Smooth muscle cell of the brain vasculature (primary cell): ENCODE results near the gene CYB5RL.
"Not testable (repeated sequence)": the region's sequence is repeated elsewhere in the genome, so short reads cannot be mapped to it uniquely, and the experiment has no call there.

Source experiments
- DNase-seq: peaks from one replicate; pipeline ENCODE4 v3.0.0-alpha.2; 2012; ENCODE audit warnings: low read depth, low spot score

Gene CYB5RL

DNA sequence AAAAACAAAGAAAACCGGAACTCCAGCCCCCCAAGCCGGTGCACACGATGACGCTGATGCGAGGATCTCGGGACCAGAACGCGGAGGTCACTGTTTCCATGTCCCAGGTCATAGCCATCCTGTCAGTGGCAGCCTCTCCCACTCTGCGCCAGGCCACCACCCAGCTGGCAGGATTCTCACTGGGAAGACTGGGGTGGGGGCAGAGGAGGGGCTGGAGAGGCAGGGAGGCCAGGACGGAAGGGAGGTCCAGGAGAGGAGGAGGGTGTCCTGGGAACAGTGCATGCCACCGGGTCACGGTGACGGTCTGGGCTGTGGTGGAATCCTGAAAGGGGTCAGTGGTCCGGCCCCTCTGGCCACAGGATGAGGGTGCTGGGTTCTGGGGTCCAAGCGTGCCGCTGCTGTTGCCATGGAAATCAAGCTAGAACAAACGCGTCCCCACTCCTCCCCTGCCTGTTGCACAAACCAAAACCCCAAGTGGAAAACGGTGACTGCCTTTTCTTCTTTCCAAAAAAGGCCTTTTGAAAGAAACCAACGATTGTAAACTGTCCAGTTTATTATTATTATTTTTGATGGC is 26.2 kb upstream of the CYB5RL start:
- no peak for DNase-seq

DNA sequence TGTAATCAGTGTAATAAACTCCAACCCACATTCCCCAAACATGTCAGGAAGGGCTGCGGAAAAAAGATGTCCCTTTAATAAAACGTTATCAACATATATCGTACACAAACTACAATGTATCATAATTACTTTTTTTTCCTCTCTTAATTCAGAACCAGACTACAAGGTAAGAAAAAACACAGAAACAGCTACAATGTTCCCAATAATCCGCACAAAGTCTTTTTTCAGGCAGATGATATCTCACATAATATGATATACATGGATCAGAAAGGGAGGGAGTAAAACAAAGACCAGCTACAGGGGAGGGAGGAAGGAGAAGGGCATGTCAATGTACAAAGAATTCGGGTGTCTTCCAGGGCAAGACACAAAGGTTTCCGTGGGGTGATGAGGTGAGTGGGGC is 25.5 kb upstream of the CYB5RL start:
- no peak for DNase-seq

DNA sequence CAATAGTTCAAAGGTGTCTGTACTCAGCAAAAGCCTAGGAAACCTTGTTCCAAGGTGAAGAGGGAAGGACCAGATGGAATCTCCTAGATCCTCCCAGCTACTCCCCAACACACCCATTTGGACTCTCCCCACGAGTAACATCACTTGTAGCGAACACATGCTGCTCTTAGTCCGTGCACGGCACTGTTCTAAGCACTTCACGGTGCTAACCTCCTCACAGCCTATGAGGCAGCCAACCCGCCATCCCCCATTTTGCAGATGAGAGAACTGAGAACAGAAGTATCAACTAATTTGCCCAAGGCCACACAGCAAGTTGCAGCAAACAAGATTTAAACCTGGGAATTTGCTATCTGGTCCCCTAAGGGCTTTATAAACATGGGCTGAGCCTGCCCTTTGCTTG is 24.4 kb upstream of the CYB5RL start:
- no peak for DNase-seq

DNA sequence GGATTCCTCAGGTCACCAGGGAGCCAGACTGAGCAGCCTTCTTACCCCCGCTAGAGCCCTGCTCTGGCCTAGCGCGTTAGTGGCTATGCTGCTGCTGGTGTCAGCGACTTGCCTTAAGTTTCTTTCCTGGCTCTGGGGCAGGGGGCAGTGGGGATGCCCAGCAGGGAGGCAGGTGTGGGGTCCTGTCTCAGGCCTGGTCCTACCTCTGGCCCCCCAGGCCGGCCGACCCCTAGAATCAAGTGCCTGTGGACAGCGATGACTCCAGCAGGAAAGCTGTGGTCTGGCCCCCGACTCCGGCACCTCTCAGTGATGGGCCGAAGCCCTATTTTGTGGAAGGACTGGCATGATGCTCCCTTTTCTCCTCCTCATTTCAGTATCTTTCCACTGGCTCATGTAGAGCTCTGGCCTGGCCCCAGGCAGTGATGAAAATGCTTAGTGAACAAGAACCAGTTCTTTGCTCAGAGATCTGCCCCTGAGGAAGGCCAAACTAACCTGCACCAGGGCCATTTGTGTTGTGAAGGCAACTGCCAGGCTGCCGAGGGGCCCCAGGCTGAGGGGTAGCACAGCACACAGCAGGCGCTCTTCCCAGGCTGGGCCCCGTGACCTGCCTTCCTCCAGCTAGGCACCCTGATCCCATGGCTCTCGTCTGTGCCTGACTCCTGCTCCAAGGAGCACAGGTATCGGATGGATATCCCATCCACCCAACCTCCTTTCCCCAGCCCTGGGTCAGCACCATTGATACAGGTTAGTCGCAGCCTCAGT is 23.8 kb upstream of the CYB5RL start:
- DNase-seq, result no peak

DNA sequence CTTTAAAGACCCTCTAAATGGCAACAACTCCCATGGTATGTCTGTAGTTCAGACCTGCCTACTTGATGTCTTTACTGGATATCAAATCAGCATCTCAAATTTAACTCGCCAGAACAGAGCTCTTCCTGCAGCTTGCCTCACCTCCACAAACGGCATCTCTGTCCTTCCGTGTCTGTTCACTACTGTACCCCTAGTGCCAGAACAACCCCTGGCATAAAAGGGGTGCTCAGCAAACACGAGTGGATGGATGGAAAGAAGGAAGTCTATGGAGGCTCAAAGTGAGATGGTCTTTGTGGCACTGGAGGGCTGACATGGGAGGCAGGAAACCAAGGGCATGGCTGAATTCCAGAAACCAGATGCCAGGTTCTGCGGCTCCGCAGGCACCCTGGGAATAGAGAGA is 22.9 kb upstream of the CYB5RL start:
- no peak for DNase-seq

DNA sequence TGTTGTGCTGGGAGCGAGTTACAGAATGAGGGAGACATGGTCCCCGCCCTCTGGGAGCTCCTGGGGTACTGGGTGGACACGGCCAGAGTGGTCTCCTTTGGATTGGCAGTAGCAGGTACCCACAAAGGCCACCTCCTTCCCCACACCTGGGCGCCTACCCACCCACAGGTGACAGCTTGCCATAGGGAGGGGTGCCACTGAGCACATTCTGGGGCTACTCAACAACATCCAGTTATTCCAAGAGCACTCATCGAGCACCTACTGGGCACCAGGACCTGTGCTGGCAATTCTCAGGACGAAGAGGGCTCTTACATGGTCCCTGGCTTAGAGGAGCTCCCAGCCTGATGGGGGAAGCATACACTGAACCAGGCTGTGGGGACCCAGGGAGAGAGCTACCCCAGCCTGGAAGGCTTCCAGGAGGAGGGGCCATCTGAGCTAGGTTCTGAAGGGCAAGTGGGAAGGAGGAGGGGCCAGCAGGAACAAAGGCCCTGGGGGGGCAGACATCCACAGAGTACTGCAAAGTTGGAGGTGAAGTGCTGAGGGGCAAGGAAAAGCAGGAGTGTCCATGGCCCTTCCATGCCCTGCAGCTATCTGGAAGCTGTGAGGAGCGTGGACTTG is 22.1 kb upstream of the CYB5RL start:
- DNase-seq, result no peak

DNA sequence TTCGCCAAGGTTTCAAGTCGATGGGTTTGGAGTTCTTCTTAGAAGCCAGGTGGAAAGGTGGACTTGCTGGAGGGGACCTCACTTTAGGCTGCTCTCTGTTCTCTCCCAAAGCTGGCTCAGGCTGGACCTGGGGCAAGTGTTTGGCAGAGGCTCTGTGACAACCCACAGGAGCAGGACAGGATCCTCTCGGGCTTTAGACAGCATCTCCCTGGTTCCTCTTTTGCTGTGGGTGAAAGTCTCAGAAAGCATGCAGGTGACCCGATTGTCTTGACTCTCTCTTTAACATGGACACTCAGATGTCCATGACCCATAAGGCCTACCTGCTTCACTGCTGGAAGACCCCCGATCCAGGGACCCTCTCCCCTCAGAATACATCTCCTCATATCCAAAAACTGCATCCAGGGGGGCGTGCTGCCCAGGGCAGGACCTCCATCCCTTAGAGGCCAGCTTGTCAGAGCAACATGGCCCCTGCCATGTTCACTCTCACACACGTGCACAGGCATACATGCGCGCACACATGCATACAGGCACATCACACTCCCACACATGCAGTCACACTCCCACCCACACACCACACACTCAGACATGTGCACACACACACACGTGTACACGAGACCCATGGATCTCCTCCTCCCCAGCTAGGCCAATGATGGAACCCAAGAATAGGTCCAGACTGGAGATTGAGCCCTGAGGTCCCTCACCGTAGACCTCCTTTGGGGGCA is 21.4 kb upstream of the CYB5RL start:
- no peak for DNase-seq

DNA sequence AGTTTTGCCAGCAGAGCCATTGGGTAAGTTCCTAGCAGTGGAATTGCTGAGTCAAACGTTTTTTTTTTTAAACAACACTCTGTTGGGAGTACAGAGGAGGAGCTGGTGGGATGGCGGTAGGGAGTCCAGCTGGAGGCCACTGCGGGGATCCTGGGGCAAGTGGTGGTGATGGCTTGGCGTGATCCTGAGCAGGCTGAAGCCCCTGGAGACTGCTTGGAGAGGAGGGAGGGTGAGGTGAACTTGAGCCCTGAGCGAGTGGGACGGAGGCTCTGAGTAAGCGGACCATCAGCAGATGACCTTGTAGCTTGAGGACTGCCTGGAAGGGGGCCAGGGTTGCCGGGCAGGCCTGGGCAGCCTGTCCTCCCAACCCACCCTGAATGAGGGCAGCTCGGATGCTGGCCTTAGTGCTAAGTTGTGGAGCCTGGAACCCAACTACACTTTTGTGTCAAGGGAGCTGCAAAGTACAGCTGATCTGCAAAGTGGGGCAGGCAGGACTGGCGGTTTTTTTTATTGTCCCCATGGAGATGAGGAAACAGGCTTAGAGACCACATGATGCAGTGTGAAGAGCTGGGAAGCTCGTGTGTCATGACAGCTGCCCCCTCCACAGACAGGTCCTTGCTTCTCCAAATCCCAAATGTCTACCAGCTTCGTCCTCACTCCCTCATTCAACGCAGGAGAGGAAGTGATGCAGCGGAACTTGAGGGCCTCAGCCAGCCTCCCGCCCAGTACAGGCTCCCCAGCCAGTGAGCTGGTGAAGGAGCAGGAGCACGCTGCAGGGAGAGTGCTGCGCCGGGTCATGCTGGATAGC is 20.4 kb upstream of the CYB5RL start:
- DNase-seq, result peak; percentile 24

DNA sequence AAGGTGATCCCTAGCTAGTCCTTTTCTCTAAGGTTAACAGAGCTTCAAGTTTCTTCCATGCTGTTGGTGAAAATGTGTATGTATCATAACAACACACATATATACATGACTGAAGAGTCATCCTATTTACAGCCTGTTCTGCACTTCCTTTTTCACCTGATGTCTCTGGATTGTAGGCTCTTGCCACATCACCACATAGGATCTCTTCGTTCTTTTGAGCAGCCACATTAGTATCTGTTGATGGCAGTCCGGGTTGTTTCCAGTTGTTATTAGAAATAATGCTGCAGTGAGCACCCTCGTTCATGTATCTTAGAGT is 19.8 kb upstream of the CYB5RL start:
- DNase-seq, result no peak

DNA sequence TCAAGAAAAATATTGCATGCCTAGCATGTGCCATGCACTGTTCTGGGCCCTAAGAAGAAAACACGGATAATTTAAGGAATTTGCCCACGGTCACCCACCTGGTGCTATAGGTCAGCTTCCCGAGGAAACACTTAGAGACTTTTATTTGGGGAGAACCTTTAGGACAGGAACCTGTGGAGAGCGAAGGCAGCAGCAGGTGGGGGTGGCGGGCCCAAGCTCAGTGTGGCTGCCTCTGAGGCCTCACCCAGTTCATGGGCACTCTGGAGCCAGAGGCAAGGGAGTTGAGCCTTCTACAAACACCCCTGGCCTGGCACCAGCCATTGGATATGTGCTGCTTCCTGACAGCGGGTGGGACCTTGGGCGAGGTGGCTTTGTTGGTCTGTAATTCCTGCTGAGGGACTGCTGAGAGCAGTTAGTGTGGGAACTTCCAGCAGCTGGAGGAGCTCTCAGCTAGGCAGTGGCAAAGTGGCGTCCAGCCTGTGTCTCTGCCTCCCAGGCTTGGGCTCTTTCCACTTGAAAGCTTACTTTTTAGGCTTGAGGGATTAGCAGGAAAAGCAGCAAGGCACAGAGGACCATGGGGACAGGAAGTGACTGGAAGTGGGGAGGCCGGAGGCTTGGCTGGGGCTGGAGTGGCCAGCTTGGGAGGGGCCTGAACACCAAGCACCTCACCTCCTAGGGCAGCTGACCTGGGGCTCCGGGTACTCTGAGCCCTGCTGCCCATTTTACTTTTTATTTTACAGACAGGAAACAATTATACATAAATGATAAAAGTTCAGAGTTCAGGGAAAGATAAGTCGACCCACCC is 19.3 kb upstream of the CYB5RL start:
- DNase-seq, result no peak

DNA sequence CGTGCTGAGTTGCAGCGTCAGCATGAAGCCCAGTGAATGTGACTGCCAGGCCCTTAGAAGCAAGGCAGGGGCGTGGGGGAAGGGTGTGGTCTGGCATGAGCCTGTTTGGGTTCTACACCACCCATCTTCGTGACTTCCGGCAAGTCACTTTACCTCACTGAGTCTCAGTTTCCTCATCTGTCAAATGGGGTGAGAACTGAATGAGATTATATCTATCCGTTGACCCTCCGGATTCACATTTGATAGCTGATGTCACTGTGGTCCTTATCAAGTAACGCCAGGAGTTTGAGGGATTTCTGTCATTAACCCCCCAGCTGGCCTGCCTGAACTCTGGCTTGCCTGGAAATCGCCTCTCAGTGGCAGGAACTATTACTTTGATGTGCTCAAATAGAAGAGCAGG is 15.7 kb upstream of the CYB5RL start:
- DNase-seq, result no peak

DNA sequence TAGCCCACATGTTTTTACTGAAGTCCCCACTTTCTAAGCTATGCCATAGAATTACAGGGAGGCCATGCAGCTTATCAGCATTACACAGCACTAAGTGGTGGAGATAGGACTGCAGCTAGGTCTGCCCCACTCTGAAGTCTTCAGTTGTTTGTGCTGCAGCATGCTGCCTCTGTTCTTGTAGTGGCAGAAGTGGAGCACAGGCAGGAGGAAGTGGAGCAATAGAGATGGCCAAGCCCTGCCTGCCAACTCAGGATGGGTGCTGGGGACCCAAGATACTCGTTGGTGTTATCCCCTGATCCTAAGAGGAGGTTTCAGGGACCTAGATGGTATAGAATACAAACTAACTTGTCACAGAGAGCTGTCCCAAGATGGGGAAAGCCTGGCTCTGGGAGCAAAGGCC is 13.0 kb upstream of the CYB5RL start:
- no peak for DNase-seq

DNA sequence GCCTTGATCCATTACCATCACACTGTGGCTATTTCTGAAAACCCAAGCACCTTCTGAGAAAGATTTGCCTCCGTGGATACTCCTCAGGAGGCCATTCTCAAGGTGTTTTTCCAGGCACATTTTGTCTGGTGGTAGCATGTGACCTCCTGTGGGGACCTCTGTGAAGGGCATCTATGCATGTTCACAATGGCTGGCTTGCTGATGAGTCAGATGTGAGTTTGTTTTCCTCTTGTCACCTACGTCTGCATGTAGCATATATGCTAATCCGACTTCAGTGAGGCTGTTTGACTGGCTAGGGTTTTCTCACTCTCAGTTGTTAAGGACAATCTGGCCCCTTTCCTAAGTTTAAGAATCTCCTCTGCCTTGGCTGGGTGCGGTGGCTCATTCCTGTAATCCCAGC is 8.1 kb upstream of the CYB5RL start:
- not testable (repeated sequence) for DNase-seq

DNA sequence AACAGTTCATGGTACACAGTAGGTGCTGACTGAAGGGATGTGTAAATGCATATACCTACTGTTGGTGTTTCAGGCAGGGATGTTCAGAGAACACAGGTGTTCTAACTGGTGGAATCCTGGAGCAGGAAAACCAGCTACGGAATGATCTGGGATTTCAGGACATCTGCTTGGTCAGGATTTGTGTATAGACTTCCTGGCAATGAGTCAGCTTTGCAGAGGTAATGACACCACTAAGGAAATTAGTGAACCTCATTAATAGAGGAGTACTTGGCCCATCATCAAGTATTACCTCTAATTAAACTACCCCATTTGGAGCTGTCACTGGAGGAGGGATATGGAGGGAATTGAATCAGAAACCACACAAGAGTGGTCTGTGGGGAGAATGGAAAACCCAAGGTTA is 7.5 kb upstream of the CYB5RL start:
- DNase-seq, result no peak

DNA sequence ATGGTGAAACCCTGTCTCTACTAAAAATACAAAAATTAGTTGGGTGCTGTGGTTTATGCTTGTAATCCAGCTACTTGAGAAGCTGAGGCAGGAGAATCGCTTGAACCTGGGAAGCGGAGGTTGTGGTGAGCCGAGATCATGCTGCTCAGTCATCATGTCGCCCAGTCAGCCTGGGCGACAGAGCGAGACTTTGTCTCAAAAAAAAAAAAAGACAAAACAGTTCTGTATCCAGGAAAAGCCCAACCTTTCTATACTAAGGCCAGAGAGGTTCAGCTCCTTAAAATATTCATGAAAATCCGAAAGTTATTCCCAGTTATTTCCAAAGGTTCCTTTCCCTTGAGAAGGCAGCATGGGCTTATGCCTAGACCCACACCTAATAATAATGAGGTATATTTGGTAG is 4.4 kb upstream of the CYB5RL start:
- no peak for DNase-seq

DNA sequence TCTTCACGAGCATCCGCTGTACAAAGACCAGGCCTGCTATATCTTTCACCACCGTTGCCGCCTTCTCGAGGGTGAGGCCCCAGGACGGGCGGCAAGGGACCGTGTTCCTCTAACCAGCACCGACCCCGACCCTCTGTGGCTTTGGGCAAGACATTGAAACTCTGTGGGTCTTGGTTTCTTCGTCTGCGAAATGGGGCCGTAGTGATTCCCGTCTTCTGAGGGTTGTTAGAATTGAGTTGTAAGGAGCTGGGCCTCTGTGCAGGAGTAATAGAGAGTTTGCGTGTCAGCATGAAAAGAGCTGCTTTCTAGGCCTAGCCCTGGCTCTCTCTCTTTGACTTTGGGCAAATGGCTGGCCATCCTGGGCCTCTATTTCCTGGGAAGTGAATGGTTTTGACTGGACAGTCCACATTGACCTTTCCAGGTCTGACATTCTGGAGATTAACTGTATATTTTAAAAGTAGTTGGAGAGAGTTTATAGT is 728 bp upstream of the CYB5RL start:
- DNase-seq, result no peak

DNA sequence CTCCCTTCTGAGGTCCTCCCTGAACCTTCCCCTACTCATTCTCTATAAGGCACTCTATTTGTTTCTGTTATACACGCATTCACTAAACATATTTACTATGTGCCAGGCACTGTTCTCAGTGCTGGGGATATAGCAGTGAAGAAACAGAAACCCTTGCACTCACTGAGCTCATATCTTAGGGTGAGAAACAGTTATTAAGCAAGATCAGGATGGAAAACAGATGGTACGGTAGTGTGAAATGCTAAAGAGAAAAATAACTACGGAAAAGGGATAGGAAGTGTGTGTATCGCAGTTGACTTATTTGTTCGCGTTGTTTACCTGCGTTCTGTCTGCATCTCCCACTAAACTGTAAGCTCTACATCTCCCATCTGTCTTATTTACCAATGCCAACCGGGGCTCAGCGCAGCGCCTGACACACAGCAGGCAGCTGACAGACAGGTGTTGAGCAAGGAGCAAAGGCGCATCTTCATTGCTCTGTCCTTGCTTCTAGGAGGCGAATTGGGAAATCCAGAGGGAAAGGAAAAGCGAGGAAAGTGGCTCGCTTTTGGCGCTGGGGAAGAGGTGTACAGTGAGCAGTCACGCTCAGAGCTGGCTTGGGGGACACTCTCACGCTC is 572 bp downstream of the CYB5RL start:
- DNase-seq, result no peak

DNA sequence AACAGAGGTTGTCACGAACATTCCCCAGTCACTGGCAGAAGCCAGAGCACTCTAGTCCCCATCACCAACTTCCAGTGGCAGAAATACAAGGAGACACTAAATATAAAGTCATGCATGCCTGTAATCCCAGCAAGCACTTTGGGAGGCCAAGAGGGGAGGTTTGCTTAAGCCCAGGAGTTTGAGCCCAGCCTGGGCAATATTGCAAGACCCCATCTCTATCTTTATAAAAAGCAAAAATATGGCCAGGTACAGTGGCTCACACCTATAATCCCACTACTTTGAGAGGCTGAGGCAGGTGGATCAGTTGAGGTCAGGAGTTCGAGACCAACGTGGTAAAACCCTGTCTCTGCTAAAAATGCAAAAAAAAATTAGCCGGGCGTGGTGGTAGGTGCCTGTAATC is 6.4 kb downstream of the CYB5RL start:
- no peak for DNase-seq

DNA sequence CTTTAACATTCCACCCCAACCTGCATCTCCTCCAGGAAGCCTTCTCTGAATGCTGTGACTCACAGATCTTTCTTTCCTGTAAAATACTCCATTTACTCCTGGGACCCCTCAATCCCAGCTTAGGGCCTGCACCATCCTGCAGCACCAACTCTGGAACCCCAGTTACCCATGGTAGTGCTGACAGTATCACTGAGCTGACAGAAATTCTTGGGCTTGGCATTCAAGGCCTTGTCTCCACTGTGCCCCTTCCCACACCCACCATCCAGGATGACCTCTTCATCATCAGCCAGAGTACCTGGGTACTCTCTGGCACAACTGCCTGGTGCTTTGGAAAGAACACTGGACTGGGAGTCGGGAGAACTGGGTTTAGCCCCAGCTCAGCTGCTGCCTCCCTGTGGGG is 8.3 kb downstream of the CYB5RL start:
- DNase-seq, result no peak

DNA sequence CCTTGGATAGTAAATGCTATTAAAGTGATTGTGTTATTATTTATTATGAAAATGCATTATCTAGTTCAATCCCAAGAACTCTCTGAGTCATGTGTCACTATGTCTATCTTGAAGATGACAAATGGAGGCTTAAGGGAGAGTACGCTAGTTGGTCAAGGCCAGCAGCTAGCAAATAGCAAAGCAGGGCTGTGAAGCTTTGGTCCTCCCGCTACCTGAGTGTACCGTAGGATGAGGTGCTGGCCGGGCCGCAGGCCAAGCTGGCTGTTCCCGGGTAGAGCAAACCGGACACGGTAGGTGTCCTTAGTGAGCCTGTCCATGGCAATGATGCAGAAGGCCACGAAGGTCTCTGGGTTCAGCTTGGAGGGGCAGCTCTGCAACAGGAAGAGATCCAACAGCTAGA is 9.3 kb downstream of the CYB5RL start:
- no peak for DNase-seq

DNA sequence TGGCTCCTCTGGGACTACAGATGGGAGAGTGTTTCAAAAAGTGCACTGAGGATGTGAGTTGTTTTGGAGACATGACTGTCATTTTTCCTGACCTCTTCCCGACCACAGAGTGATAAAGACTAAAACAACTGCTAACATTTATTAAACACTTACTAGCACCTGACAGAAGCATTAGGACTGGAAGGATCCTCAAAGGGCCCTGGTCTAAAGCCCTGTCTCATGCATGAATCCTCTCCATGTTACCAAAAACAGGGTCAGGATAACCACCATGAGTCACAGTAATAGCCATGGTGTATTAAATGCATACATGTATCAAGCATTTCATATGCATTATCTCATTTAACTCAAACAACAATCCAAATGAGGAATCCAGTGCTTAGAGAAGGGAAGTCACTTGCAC is 11.5 kb downstream of the CYB5RL start:
- no peak for DNase-seq
